Activated T-helper 1 cell treated with anti-CD3 and anti-CD28 coated beads, Interleukin-12 subunit alpha, Interleukin-12 subunit beta, Interleukin-2, Interleukin-4 antibody, amounts not matched to agents 30 ng/mL and 10 ng/mL and 1 ng/mL, durations not matched to agents 14 hours and 24 hours and 36 hours (primary cell): Measurements from ENCODE around the gene PRKAR1B. TPM values are rescaled to one million over a fixed set of nuclear protein-coding genes. Genes with fewer than 3 reads are reported as not detected.
"Not testable (repeated sequence)": the region's sequence is repeated elsewhere in the genome, so short reads cannot be mapped to it uniquely, and the experiment has no call there.

Experiments used
- DNase-seq: peaks from one replicate; pipeline ENCODE4 v3.0.0; 2021; ENCODE audit warnings: low spot score
- H3K27ac Mint-ChIP-seq: one replicate; pipeline ENCODE4 v1.8.0; 2021; ENCODE audit warnings: mild to moderate bottlenecking, mixed read lengths
- H3K27me3 Mint-ChIP-seq: one replicate; pipeline ENCODE4 v1.8.0; 2022; ENCODE audit warnings: mild to moderate bottlenecking, moderate library complexity, mixed read lengths; ENCODE audit not compliant: insufficient read depth
- H3K36me3 Mint-ChIP-seq: one replicate; pipeline ENCODE4 v1.8.0; 2021; ENCODE audit warnings: low read depth, mixed read lengths
- H3K4me1 Mint-ChIP-seq: one replicate; pipeline ENCODE4 v1.8.0; 2021; ENCODE audit warnings: low read depth, mixed read lengths
- H3K4me3 Mint-ChIP-seq: one replicate; pipeline ENCODE4 v1.8.0; 2021; ENCODE audit warnings: mild to moderate bottlenecking, moderate library complexity, mixed read lengths
- H3K9me3 Mint-ChIP-seq: one replicate; pipeline ENCODE4 v1.8.0; 2021; ENCODE audit warnings: mixed read lengths
- intact Hi-C: fragments of 100-400 bp; cut with micrococcal nuclease; formaldehyde crosslinking; loops from one replicate; pipeline ENCODE4 v1.15.1; 2024
- total RNA-seq: library from RNA; stranded (reverse); gene quantifications from 2 replicates; pipeline ENCODE4 v1.2.3, GENCODE V29; 2022

Gene PRKAR1B
- total RNA-seq, 1 donor from 2014 or later = 37.8 TPM

DNA sequence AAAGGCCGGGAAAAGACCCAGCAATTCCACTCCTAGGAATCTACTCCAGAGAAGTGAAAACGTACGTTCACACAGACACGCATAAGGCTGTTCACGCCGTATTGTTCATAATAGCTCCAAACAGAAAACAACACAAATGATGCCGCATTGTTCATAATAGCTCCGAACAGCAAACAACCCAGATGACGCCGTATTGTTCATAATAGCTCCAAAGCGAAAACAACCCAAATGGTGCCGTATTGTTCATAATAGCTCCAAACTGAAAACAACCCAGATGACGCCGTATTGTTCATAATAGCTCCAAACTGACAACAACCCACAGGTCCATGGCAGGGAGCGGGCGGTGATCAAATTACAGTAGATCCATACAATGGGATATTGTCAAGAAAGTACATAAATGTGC, 85.8 kb downstream of the PRKAR1B start:
- DNase-seq = no peak
- H3K36me3 Mint-ChIP-seq = no peaks in the 10 kb centered on the region
- H3K27ac Mint-ChIP-seq = no peak overlapping the region
- peaks cover 5% of the 10 kb centered on the region for H3K9me3 Mint-ChIP-seq
- H3K4me1 Mint-ChIP-seq = peaks cover 10% of the 10 kb centered on the region
- intact Hi-C loops = no loop called here
- no peak overlapping the region for H3K4me3 Mint-ChIP-seq
- H3K27me3 Mint-ChIP-seq = no peaks in the 10 kb centered on the region

DNA sequence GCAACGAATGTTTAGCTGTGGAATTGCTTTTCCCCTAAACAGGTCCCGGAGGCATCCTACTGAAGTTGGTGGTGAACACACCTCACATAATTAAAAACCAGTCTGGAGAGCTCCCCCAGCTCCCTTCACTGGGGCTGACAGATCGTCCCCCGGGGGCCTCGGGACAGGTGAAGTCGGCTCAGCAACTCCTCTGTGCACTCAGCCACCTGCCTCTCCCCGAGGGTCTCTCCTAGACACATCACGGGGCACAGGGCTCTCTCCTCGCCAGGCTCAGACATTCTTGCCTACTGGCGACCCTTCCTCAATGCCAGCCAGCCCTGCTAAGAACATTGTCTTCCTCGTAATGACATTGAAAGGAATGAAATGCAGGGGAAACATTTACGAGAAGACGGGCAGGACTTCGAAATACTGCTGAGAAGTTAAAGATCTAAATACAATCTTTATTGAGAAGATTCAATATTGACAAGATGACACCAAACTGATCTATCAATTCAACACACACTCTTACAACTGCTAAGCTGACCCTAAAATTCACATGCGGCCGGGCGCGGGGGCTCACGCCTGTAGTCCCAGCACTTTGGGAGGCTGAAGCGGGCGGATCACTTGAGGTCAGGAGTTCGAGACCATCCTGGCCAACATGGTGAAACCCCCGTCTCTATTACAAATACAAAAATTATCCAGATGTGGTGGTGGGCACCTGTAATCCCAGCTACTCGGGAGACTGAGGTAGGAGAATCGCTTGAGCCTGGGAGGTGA, 88.6 kb downstream of the PRKAR1B start:
- no peaks in the 10 kb centered on the region for H3K36me3 Mint-ChIP-seq
- H3K27me3 Mint-ChIP-seq = no peaks in the 10 kb centered on the region
- H3K4me1 Mint-ChIP-seq = peaks cover 10% of the 10 kb centered on the region
- H3K9me3 Mint-ChIP-seq = peaks cover 5% of the 10 kb centered on the region
- H3K4me3 Mint-ChIP-seq = no peak overlapping the region
- H3K27ac Mint-ChIP-seq = no peak overlapping the region
- DNase-seq = no peak
- intact Hi-C loops = no loop called here

DNA sequence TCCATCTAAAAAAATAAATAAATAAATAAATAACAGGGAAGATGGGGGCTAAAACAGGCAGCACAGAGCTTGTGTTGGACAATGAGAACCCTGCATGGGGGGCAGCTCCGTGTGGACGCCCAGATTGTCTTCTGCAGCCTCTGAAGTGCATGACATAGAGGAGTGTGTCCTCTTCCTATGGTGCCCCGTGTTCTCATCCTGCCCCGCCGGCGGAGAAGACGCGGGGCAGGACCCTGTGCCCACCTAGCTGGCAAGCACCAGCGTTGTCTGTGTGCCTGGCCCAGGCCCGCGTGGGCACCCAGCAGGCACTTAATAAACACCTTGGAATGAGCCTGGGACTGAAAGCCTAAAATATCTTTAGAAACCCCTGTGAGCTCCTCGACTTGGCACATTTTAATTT, 89.3 kb downstream of the PRKAR1B start:
- intact Hi-C loops = loop anchor here (2.0 kb wide), 1 partner anchor 305 kb away; no protein-coding TSS in a partner anchor
- Mint-ChIP-seq H3K4me1 (peaks cover 10% of the 10 kb centered on the region), H3K27me3 (no peaks in the 10 kb centered on the region), H3K27ac (no peak overlapping the region), H3K9me3 (peaks cover 5% of the 10 kb centered on the region), H3K36me3 (peaks cover 2% of the 10 kb centered on the region), H3K4me3 (no peak overlapping the region)
- no peak for DNase-seq

DNA sequence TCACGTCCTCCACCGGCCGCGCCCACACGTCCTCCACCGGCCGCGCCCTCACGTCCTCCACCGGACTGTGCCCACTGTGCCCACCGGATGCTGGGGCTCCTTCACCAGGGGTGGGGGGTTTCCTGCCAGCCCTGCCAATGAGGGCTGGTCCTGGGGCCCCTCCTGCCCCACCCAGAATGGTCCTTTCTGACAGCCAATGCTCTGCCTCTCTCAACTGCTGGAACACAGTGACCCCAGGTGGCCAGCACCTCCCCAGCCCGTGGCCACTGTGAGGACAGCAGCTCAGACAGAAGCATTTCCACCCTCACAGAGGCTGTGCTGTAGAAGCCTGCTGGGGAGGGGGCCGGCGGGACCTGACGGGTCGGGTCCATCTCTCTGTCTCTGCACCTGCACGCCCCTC, 90.7 kb downstream of the PRKAR1B start:
- H3K4me3 Mint-ChIP-seq = no peak overlapping the region
- H3K27ac Mint-ChIP-seq = no peak overlapping the region
- no peaks in the 10 kb centered on the region for H3K27me3 Mint-ChIP-seq
- no peaks in the 10 kb centered on the region for H3K9me3 Mint-ChIP-seq
- H3K4me1 Mint-ChIP-seq = peaks cover 10% of the 10 kb centered on the region
- peaks cover 2% of the 10 kb centered on the region for H3K36me3 Mint-ChIP-seq
- peak; percentile 29 for DNase-seq
- intact Hi-C loops = loop anchor here (2.0 kb wide), 1 partner anchor 304 kb away; no protein-coding TSS in a partner anchor

DNA sequence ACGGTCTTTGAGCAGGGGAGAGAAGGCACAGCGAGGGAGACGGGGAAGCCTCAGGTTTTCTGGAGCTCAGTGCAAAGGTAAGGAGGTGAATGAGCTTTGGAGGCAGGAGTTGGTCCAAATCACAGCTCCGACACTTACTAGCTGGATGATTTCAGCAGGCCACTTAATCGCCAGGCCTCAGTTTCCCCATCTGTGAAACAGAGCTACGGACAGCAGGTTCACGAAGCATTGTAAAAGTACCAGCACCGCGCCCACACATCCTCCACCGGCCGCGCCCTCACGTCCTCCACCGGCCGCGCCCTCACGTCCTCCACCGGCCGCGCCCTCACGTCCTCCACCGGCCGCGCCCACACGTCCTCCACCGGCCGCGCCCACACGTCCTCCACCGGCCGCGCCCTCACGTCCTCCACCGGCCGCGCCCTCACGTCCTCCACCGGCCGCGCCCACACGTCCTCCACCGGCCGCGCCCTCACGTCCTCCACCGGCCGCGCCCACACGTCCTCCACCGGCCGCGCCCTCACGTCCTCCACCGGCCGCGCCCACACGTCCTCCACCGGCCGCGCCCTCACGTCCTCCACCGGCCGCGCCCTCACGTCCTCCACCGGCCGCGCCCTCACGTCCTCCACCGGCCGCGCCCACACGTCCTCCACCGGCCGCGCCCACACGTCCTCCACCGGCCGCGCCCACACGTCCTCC, 91.2 kb downstream of the PRKAR1B start:
- not testable (repeated sequence) for DNase-seq, H3K4me3 Mint-ChIP-seq, H3K36me3 Mint-ChIP-seq, H3K27ac Mint-ChIP-seq, H3K9me3 Mint-ChIP-seq, H3K27me3 Mint-ChIP-seq
- H3K4me1 Mint-ChIP-seq = peaks cover 10% of the 10 kb centered on the region
- intact Hi-C loops = loop anchor here (2.0 kb wide), 1 partner anchor 303 kb away; no protein-coding TSS in a partner anchor

DNA sequence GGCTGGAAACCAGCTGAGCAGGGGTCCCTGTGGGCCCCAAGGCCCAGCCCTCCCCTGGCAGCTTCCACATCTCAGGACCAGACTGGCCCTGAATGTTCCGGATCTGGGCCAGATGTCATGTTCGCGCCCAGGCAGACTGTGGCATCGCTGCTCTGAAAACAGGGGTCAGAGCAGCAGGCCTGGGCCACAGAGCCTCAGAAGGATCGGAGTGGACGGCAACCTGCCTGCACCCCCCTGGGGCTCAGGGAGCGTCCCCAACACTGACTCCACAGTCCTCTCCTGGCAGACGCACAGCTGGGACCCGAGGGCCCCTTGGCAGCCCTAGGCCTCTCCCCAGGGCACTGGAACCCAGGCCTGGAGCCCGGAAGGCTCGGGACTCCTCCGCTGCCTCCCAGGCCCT, 91.9 kb downstream of the PRKAR1B start:
- intact Hi-C loops = no loop called here

DNA sequence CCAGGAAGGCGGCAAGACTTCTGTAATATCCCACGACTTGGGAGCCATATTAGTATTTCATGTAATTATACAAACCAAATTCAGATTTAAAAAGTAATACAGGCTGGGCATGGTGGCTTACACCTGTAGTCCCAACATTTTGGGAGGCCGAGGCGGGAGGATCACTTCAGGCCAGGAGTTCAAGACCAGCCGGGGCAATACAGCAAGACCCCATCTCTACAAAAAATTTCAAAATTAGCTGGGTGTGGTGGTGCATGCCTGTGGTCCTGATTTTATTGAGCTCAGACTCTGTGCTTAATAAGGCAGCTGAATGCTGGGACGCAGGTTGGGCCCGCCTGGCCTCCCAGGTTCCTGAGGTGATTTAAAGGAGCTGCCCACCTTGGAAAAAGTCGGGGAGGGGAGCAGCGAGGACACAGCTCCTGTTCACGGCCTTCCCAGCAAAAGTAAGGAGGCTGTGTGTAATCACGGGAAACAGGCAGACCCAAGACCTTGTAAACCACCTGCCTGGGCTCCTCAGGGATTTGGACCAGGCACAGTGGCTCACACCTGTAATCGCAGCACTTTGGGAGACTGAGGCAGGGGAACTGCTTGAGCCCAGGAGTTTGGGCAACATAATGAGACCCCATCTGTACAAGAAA, 93.6 kb downstream of the PRKAR1B start:
- Mint-ChIP-seq H3K27me3 (no peaks in the 10 kb centered on the region), H3K4me3 (no peak overlapping the region), H3K27ac (no peak overlapping the region), H3K9me3 (no peaks in the 10 kb centered on the region), H3K4me1 (no peaks in the 10 kb centered on the region), H3K36me3 (peaks cover 2% of the 10 kb centered on the region)
- DNase-seq = no peak
- intact Hi-C loops = no loop called here

More for the DNA sequence above, 91.9 kb downstream of the PRKAR1B start:
- Mint-ChIP-seq H3K27me3 (no peaks in the 10 kb centered on the region), H3K4me1 (peaks cover 9% of the 10 kb centered on the region), H3K27ac (no peak overlapping the region), H3K9me3 (no peaks in the 10 kb centered on the region), H3K4me3 (no peak overlapping the region), H3K36me3 (peaks cover 2% of the 10 kb centered on the region)
- no peak for DNase-seq

DNA sequence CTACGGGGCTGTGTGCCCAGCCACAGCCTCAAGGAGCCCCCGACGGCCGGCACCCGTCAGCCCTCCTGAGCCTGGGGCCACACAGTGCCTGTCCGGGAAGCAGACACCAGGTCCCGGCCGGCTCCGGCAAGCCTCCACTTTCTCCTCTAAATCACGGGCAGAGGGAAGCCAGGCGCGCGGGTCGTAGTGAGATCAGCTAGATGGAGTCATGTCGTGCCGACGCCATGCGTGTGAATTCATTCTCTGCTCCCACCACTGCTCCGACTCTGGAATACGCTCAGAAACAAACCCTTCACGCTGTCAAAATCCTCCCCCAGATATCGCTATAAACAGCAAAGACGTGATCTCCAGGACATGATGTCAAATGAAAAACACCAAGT, 94.3 kb downstream of the PRKAR1B start:
- no peaks in the 10 kb centered on the region for H3K27me3 Mint-ChIP-seq
- H3K9me3 Mint-ChIP-seq = no peaks in the 10 kb centered on the region
- no peak overlapping the region for H3K27ac Mint-ChIP-seq
- no peaks in the 10 kb centered on the region for H3K4me1 Mint-ChIP-seq
- intact Hi-C loops = no loop called here
- DNase-seq = no peak
- no peak overlapping the region for H3K4me3 Mint-ChIP-seq
- H3K36me3 Mint-ChIP-seq = peaks cover 2% of the 10 kb centered on the region

DNA sequence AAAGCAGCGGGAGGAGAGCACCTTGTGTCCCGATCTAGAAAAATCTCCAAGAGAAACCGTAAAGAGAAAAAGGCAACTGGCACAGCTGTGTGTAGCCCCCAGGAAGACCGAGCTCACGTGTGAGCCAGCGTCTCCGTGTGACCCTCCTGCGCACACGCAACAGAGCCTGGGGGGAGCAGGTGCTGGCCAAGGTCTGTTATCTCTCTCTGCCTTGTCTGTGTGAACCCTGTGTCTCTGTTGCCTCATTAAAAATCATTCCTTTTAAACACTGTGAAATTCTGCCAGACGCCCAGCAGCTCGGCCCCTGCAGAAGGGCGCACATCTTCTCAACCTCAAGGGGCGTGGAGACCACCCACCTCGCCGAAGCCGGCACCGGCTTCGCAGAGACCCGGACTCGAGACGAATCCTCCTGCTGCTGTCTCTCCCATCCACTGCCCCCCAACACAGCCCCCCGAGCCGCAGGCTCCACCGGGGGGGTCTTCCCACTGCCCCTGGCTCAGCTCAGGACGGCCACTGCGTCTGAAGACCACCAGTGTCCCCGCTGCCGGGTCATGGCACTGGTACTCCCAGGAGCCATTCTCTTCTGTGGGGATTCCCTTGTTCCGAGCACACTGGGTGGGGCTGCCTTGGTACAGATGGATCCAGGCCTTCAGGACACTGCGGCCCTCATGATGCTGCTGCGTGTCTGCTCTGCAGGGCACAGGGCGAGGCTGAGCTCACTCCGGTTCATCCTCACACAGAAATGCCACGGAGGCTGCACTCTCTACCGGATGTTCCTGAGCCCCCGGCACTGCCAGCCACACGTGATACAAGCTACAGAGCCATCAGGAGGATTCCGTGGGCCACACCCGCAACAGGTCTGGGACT, 94.9 kb downstream of the PRKAR1B start:
- H3K27ac Mint-ChIP-seq = no peak overlapping the region
- no peak for DNase-seq
- intact Hi-C loops = no loop called here
- no peaks in the 10 kb centered on the region for H3K9me3 Mint-ChIP-seq
- peaks cover 2% of the 10 kb centered on the region for H3K36me3 Mint-ChIP-seq
- no peak overlapping the region for H3K4me3 Mint-ChIP-seq
- H3K27me3 Mint-ChIP-seq = no peaks in the 10 kb centered on the region
- no peaks in the 10 kb centered on the region for H3K4me1 Mint-ChIP-seq

DNA sequence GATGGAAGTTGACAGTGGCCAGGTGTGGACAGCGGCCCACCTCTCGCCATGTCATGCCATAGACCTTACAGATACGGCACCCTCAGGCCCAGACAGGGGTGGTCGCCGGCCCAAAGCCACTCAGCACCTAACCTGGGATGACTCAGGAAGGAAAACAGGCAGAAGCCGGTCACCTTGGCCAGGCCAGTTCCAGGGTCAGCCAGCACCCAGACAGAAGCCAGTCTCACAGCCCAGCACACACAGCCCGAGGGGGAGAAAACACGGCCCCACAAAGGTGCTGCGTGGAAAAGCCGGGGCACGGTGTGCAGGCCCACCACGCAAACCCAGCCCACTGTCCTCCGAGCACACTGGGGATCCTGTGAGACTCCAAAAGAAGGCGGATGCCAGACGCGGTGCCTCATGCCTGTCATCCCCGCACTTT, 95.8 kb downstream of the PRKAR1B start:
- Mint-ChIP-seq H3K36me3 (peaks cover 2% of the 10 kb centered on the region), H3K9me3 (peaks cover 2% of the 10 kb centered on the region), H3K4me1 (no peaks in the 10 kb centered on the region), H3K27ac (no peak overlapping the region), H3K4me3 (no peak overlapping the region), H3K27me3 (no peaks in the 10 kb centered on the region)
- intact Hi-C loops = no loop called here
- DNase-seq = no peak

DNA sequence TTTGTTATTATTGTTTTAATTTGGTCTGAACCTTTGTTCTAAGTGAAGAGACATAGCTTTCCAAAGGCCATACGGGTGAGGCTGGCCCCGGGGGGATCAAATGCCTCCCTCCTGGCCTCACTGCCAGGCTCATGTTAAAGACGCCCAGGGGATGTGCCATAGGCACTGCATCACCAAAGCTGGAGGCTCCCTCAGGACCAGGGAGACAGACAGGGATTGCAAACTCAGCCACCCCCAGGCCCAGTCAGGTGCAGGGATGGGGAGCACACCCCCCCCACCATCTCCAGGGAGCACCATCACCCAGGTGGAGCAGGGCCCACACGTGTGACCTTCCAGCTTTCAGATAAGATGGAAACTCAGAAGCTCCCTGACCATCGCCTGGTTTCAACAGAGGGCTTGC, 96.5 kb downstream of the PRKAR1B start:
- intact Hi-C loops = no loop called here
- Mint-ChIP-seq H3K4me1 (no peaks in the 10 kb centered on the region), H3K4me3 (no peak overlapping the region)

DNA sequence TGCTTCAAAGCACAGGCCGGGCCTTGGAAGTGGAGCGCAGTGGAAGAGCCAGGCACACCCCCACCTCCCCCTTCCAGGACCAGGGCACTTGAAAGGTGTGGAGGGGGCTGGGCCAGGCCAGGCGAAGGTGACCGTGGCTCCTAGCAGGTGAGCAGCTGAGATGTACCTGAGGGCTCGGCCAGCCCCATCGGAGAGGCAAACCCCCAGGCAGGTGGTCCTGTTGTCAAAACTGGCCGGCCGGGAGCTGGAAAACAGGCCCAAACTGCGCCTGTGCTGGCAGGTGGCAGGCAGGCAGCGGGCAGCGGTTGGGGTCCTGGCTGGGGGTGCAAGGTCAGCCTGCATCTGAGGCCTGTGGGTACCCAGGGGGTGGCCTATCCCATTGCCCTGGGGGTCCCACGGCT, 97.0 kb downstream of the PRKAR1B start:
- H3K36me3 Mint-ChIP-seq = peaks cover 4% of the 10 kb centered on the region
- intact Hi-C loops = no loop called here
- H3K27ac Mint-ChIP-seq = no peak overlapping the region

More for the DNA sequence above, 96.5 kb downstream of the PRKAR1B start:
- H3K36me3 Mint-ChIP-seq = peaks cover 4% of the 10 kb centered on the region
- no peaks in the 10 kb centered on the region for H3K27me3 Mint-ChIP-seq
- peaks cover 6% of the 10 kb centered on the region for H3K9me3 Mint-ChIP-seq
- no peak overlapping the region for H3K27ac Mint-ChIP-seq
- no peak for DNase-seq

More for the DNA sequence above, 97.0 kb downstream of the PRKAR1B start:
- H3K9me3 Mint-ChIP-seq = peaks cover 9% of the 10 kb centered on the region
- DNase-seq = no peak
- no peaks in the 10 kb centered on the region for H3K4me1 Mint-ChIP-seq
- no peaks in the 10 kb centered on the region for H3K27me3 Mint-ChIP-seq
- H3K4me3 Mint-ChIP-seq = no peak overlapping the region
